Measurements from ENCODE around the gene ROMO1.
A peak's percentile ranks its signal among the peaks of the same experiment; 100 is the strongest.

The ROMO1 gene

GRCh38 chr20:35699127-35699956 is at the start of gene ROMO1, which contains the start of gene NFS1:
Gene ROMO1, plus strand, starts transcription at chr20:35699405. Its CDS starts 228 bp downstream, at chr20:35699633.
Gene NFS1, minus strand, starts transcription at chr20:35699352. Its CDS starts 64 bp downstream, at chr20:35699288.
- H3K9ac ChIP-seq (ENCODE audit: low read depth in 1 of 2, low read length in 2 of 2): peak within 1 kb of the TSS; percentile 93 to 98
- H3K36me3 ChIP-seq (ENCODE audit: control insufficient read depth in 2 of 2, insufficient read depth in 2 of 2, low read length in 2 of 2): peaks cover 27 to 37% of the 10 kb centered on the region in 2 donors
- H3K9me3 ChIP-seq (ENCODE audit: control insufficient read depth in 2 of 2, low read length in 2 of 2): no peaks in the 10 kb centered on the region
- H3K27ac ChIP-seq (ENCODE audit: low read depth in 2 of 2, low read length in 2 of 2): peak within 1 kb of the TSS; percentile 89 to 94
- peak within 1 kb of the TSS; percentile 94 to 99 for H3K4me3 ChIP-seq (ENCODE audit: low read length in 2 of 2)
- no peaks in the 10 kb centered on the region for H3K27me3 ChIP-seq (ENCODE audit: control insufficient read depth in 2 of 2, insufficient read depth in 2 of 2, low read length in 2 of 2)
- peaks cover 18 to 20% of the 10 kb centered on the region in 2 donors for H3K4me1 ChIP-seq (ENCODE audit: control insufficient read depth in 2 of 2, insufficient read depth in 2 of 2, low read length in 2 of 2)

GRCh38 chr20:35650632-35651031 is 48.6 kb upstream of the ROMO1 start:
- no peaks in the 10 kb centered on the region for H3K4me1 ChIP-seq (ENCODE audit: control insufficient read depth in 2 of 2, insufficient read depth in 2 of 2, low read length in 2 of 2)
- no peak overlapping the region for H3K4me3 ChIP-seq (ENCODE audit: low read length in 2 of 2)
- H3K27ac ChIP-seq (ENCODE audit: low read depth in 2 of 2, low read length in 2 of 2): no peak overlapping the region
- peaks cover 26 to 33% of the 10 kb centered on the region in 2 donors for H3K36me3 ChIP-seq (ENCODE audit: control insufficient read depth in 2 of 2, insufficient read depth in 2 of 2, low read length in 2 of 2)
- no peak overlapping the region for H3K9ac ChIP-seq (ENCODE audit: low read depth in 1 of 2, low read length in 2 of 2)
- H3K27me3 ChIP-seq (ENCODE audit: control insufficient read depth in 2 of 2, insufficient read depth in 2 of 2, low read length in 2 of 2): no peaks in the 10 kb centered on the region
- H3K9me3 ChIP-seq (ENCODE audit: control insufficient read depth in 2 of 2, low read length in 2 of 2): no peaks in the 10 kb centered on the region

GRCh38 chr20:35651958-35652357 is 47.2 kb upstream of the ROMO1 start:
- Histone ChIP-seq H3K4me1 (ENCODE audit: control insufficient read depth in 2 of 2, insufficient read depth in 2 of 2, low read length in 2 of 2) (peaks cover 0 to 2% of the 10 kb centered on the region in 2 donors), H3K9me3 (ENCODE audit: control insufficient read depth in 2 of 2, low read length in 2 of 2) (no peaks in the 10 kb centered on the region), H3K27ac (ENCODE audit: low read depth in 2 of 2, low read length in 2 of 2) (no peak overlapping the region), H3K9ac (ENCODE audit: low read depth in 1 of 2, low read length in 2 of 2) (no peak overlapping the region), H3K36me3 (ENCODE audit: control insufficient read depth in 2 of 2, insufficient read depth in 2 of 2, low read length in 2 of 2) (peaks cover 26 to 33% of the 10 kb centered on the region in 2 donors), H3K27me3 (ENCODE audit: control insufficient read depth in 2 of 2, insufficient read depth in 2 of 2, low read length in 2 of 2) (no peaks in the 10 kb centered on the region), H3K4me3 (ENCODE audit: low read length in 2 of 2) (no peak overlapping the region)

- Histone ChIP-seq H3K9me3 (ENCODE audit: control insufficient read depth in 2 of 2, low read length in 2 of 2) (no peaks in the 10 kb centered on the region), H3K36me3 (ENCODE audit: control insufficient read depth in 2 of 2, insufficient read depth in 2 of 2, low read length in 2 of 2) (peaks cover 26 to 33% of the 10 kb centered on the region in 2 donors), H3K4me1 (ENCODE audit: control insufficient read depth in 2 of 2, insufficient read depth in 2 of 2, low read length in 2 of 2) (peaks cover 0 to 2% of the 10 kb centered on the region in 2 donors), H3K9ac (ENCODE audit: low read depth in 1 of 2, low read length in 2 of 2) (no peak overlapping the region), H3K27ac (ENCODE audit: low read depth in 2 of 2, low read length in 2 of 2) (no peak overlapping the region), H3K4me3 (ENCODE audit: low read length in 2 of 2) (no peak overlapping the region), H3K27me3 (ENCODE audit: control insufficient read depth in 2 of 2, insufficient read depth in 2 of 2, low read length in 2 of 2) (no peaks in the 10 kb centered on the region)
Measured at GRCh38 chr20:35652641-35653429, 46.4 kb upstream of the ROMO1 start.

- Histone ChIP-seq H3K27ac (ENCODE audit: low read depth in 2 of 2, low read length in 2 of 2) (no peak overlapping the region), H3K27me3 (ENCODE audit: control insufficient read depth in 2 of 2, insufficient read depth in 2 of 2, low read length in 2 of 2) (no peaks in the 10 kb centered on the region), H3K9ac (ENCODE audit: low read depth in 1 of 2, low read length in 2 of 2) (no peak overlapping the region), H3K9me3 (ENCODE audit: control insufficient read depth in 2 of 2, low read length in 2 of 2) (no peaks in the 10 kb centered on the region), H3K36me3 (ENCODE audit: control insufficient read depth in 2 of 2, insufficient read depth in 2 of 2, low read length in 2 of 2) (peaks cover 26 to 33% of the 10 kb centered on the region in 2 donors), H3K4me3 (ENCODE audit: low read length in 2 of 2) (no peak overlapping the region), H3K4me1 (ENCODE audit: control insufficient read depth in 2 of 2, insufficient read depth in 2 of 2, low read length in 2 of 2) (peaks cover 0 to 2% of the 10 kb centered on the region in 2 donors)
Measured at GRCh38 chr20:35653430-35653734, 45.8 kb upstream of the ROMO1 start.

GRCh38 chr20:35653893-35654292 is 45.3 kb upstream of the ROMO1 start:
- H3K27me3 ChIP-seq (ENCODE audit: control insufficient read depth in 2 of 2, insufficient read depth in 2 of 2, low read length in 2 of 2): no peaks in the 10 kb centered on the region
- H3K4me1 ChIP-seq (ENCODE audit: control insufficient read depth in 2 of 2, insufficient read depth in 2 of 2, low read length in 2 of 2): peaks cover 0 to 2% of the 10 kb centered on the region in 2 donors
- H3K36me3 ChIP-seq (ENCODE audit: control insufficient read depth in 2 of 2, insufficient read depth in 2 of 2, low read length in 2 of 2): peaks cover 26 to 33% of the 10 kb centered on the region in 2 donors
- H3K9ac ChIP-seq (ENCODE audit: low read depth in 1 of 2, low read length in 2 of 2): no peak overlapping the region
- no peak overlapping the region for H3K4me3 ChIP-seq (ENCODE audit: low read length in 2 of 2)
- H3K9me3 ChIP-seq (ENCODE audit: control insufficient read depth in 2 of 2, low read length in 2 of 2): no peaks in the 10 kb centered on the region
- no peak overlapping the region for H3K27ac ChIP-seq (ENCODE audit: low read depth in 2 of 2, low read length in 2 of 2)

- no peak overlapping the region for H3K4me3 ChIP-seq (ENCODE audit: low read length in 2 of 2)
- H3K27me3 ChIP-seq (ENCODE audit: control insufficient read depth in 2 of 2, insufficient read depth in 2 of 2, low read length in 2 of 2): no peaks in the 10 kb centered on the region
- H3K36me3 ChIP-seq (ENCODE audit: control insufficient read depth in 2 of 2, insufficient read depth in 2 of 2, low read length in 2 of 2): peaks cover 26 to 31% of the 10 kb centered on the region in 2 donors
- no peak overlapping the region for H3K9ac ChIP-seq (ENCODE audit: low read depth in 1 of 2, low read length in 2 of 2)
- peaks cover 0 to 2% of the 10 kb centered on the region in 2 donors for H3K4me1 ChIP-seq (ENCODE audit: control insufficient read depth in 2 of 2, insufficient read depth in 2 of 2, low read length in 2 of 2)
- H3K9me3 ChIP-seq (ENCODE audit: control insufficient read depth in 2 of 2, low read length in 2 of 2): no peaks in the 10 kb centered on the region
- no peak overlapping the region for H3K27ac ChIP-seq (ENCODE audit: low read depth in 2 of 2, low read length in 2 of 2)
Measured at GRCh38 chr20:35654415-35654814, 44.8 kb upstream of the ROMO1 start.

GRCh38 chr20:35657271-35657670 is 41.9 kb upstream of the ROMO1 start:
- no peaks in the 10 kb centered on the region for H3K9me3 ChIP-seq (ENCODE audit: control insufficient read depth in 2 of 2, low read length in 2 of 2)
- peaks cover 26 to 29% of the 10 kb centered on the region in 2 donors for H3K36me3 ChIP-seq (ENCODE audit: control insufficient read depth in 2 of 2, insufficient read depth in 2 of 2, low read length in 2 of 2)
- no peak overlapping the region for H3K27ac ChIP-seq (ENCODE audit: low read depth in 2 of 2, low read length in 2 of 2)
- peaks cover 9% of the 10 kb centered on the region in 2 donors for H3K4me1 ChIP-seq (ENCODE audit: control insufficient read depth in 2 of 2, insufficient read depth in 2 of 2, low read length in 2 of 2)
- no peaks in the 10 kb centered on the region for H3K27me3 ChIP-seq (ENCODE audit: control insufficient read depth in 2 of 2, insufficient read depth in 2 of 2, low read length in 2 of 2)
- no peak overlapping the region for H3K4me3 ChIP-seq (ENCODE audit: low read length in 2 of 2)
- no peak overlapping the region for H3K9ac ChIP-seq (ENCODE audit: low read depth in 1 of 2, low read length in 2 of 2)

GRCh38 chr20:35660122-35660937 is 38.9 kb upstream of the ROMO1 start:
- no peaks in the 10 kb centered on the region for H3K27me3 ChIP-seq (ENCODE audit: control insufficient read depth in 2 of 2, insufficient read depth in 2 of 2, low read length in 2 of 2)
- H3K4me1 ChIP-seq (ENCODE audit: control insufficient read depth in 2 of 2, insufficient read depth in 2 of 2, low read length in 2 of 2): peaks cover 19 to 26% of the 10 kb centered on the region in 2 donors
- no peak overlapping the region for H3K27ac ChIP-seq (ENCODE audit: low read depth in 2 of 2, low read length in 2 of 2)
- H3K9me3 ChIP-seq (ENCODE audit: control insufficient read depth in 2 of 2, low read length in 2 of 2): no peaks in the 10 kb centered on the region
- H3K9ac ChIP-seq (ENCODE audit: low read depth in 1 of 2, low read length in 2 of 2): no peak overlapping the region
- H3K36me3 ChIP-seq (ENCODE audit: control insufficient read depth in 2 of 2, insufficient read depth in 2 of 2, low read length in 2 of 2): peaks cover under 1% of the 10 kb centered on the region in 2 donors
- no peak overlapping the region for H3K4me3 ChIP-seq (ENCODE audit: low read length in 2 of 2)

Measured in mucosa of rectum (tissue), 2 donors.